HCT116 (cell line): Measurements from ENCODE around the gene ELN. TPM values are rescaled to one million over a fixed set of nuclear protein-coding genes. Genes with fewer than 3 reads are reported as not detected.
A peak's percentile ranks its signal among the peaks of the same experiment; 100 is the strongest.

Source experiments
- ATAC-seq: fragments of 200-7000 bp; cut with Tn5 transposase; 2 replicates; pipeline ENCODE4 v1.9.1; 2020; ENCODE audit warnings: mild to moderate bottlenecking, moderate library complexity
- BruUV-seq: library from RNA; stranded (reverse); fragments of 400-500 nt; replicated peaks from 2 replicates; lab custom pipeline; 2021; lab: Mats Ljungman, UMichigan
- CTCF ChIA-PET: fragments of 300-600 bp; sonication (Branson Sonifier 250); formaldehyde crosslinking; loops from one replicate; lab custom pipeline; 2021; ENCODE audit warnings: antibody characterized with exemption; lab: Charles Lee
- POLR2A ChIA-PET: fragments of 300-600, 350-600 bp; sonication (Branson Sonifier 250); formaldehyde crosslinking; loops from one replicate; lab custom pipeline; 2021; ENCODE audit warnings: antibody characterized with exemption; lab: Charles Lee
- RAD21 ChIA-PET, 2 experiments: fragments of 300-600 bp; sonication (Branson Sonifier 250); formaldehyde crosslinking; loops; one replicate each; lab custom pipeline; 2023; ENCODE audit warnings: low total read pairs in 2 of 2; ENCODE audit not compliant: uncharacterized antibody in 2 of 2, unreplicated experiment in 2 of 2, low non-redundant PET in 1 of 2; lab: Charles Lee
- DNase-seq: peaks from one replicate; pipeline ENCODE4 v3.0.0-alpha.2; 2010; ENCODE audit warnings: low read depth, low spot score
- H2AFZ ChIP-seq: fragments of 200-600 bp; shearing (Covaris generic), sonication (generic); 2 replicates; pipeline ENCODE4 v1.6.1; 2017; ENCODE audit warnings: low read depth, mixed run types, mixed read lengths, antibody characterized with exemption, low read length; ENCODE audit not compliant: poor library complexity, severe bottlenecking
- H3K27ac ChIP-seq: 2 replicates; pipeline ENCODE4 v1.5.1; 2012; ENCODE audit warnings: low read depth, low read length
- H3K27me3 ChIP-seq: fragments of 200-600 bp; sonication (generic); 2 replicates; pipeline ENCODE4 v1.6.1; 2016; ENCODE audit warnings: mixed run types, low read length, mixed read lengths; ENCODE audit not compliant: insufficient read depth
- H3K36me3 ChIP-seq, 2 experiments: fragments of 200-500 bp in 1 of 2; fragments of 200-600 bp in 1 of 2; sonication (Bioruptor generic) in 1 of 2; sonication (generic) in 1 of 2; 2 replicates each; pipeline versions ENCODE4 v1.5.1 to v1.6.1; 2014 to 2016; ENCODE audit warnings: low read length in 2 of 2, inconsistent platforms in 1 of 2, mixed read lengths in 1 of 2, mixed run types in 1 of 2; ENCODE audit not compliant: insufficient read depth in 2 of 2, control insufficient read depth in 1 of 2
- H3K4me1 ChIP-seq, 2 experiments: fragments of 200-600 bp in 1 of 2; sonication (generic) in 1 of 2; 2 replicates each; pipeline versions ENCODE4 v1.5.1 to v1.6.1; 2012 to 2017; ENCODE audit warnings: low read length in 2 of 2, inconsistent platforms in 1 of 2, mild to moderate bottlenecking in 1 of 2, mixed read lengths in 1 of 2, mixed run types in 1 of 2, moderate library complexity in 1 of 2; ENCODE audit not compliant: insufficient read depth in 2 of 2, control insufficient read depth in 1 of 2
- H3K4me2 ChIP-seq: fragments of 200-600 bp; sonication (generic); 2 replicates; pipeline ENCODE4 v1.6.1; 2017; ENCODE audit warnings: mixed run types, low read length, mixed read lengths
- H3K4me3 ChIP-seq, 2 experiments: fragments of 200-600 bp in 1 of 2; sonication (generic) in 1 of 2; replicated peaks in 1 of 2; 2 replicates each; pipeline ENCODE4 v1.5.1; 2011 to 2016; ENCODE audit warnings: low read length in 2 of 2, control low read depth in 1 of 2, low read depth in 1 of 2, mild to moderate bottlenecking in 1 of 2, mixed read lengths in 1 of 2, mixed run types in 1 of 2
- H3K79me2 ChIP-seq: fragments of 200-600 bp; sonication (generic); 2 replicates; pipeline ENCODE4 v1.6.1; 2017; ENCODE audit warnings: mild to moderate bottlenecking, mixed run types, low read length, moderate library complexity, mixed read lengths; ENCODE audit not compliant: insufficient read depth
- H3K9ac ChIP-seq: fragments of 200-600 bp; sonication (generic); 2 replicates; pipeline ENCODE4 v1.6.1; 2016; ENCODE audit warnings: low read length, mixed read lengths
- H3K9me2 ChIP-seq: fragments of 200-600 bp; sonication (generic), shearing (Covaris generic); 2 replicates; pipeline ENCODE4 v1.6.1; 2017; ENCODE audit warnings: mixed run types, mild to moderate bottlenecking, moderate library complexity; ENCODE audit not compliant: insufficient read depth
- H3K9me3 ChIP-seq, 2 experiments: fragments of 200-500 bp in 1 of 2; fragments of 200-600 bp in 1 of 2; sonication (Bioruptor generic) in 1 of 2; sonication (generic) in 1 of 2; 2 replicates each; pipeline ENCODE4 v1.6.1; 2014 to 2017; ENCODE audit warnings: low read length in 2 of 2, mixed read lengths in 2 of 2, inconsistent platforms in 1 of 2, low read depth in 1 of 2, mild to moderate bottlenecking in 1 of 2, mixed run types in 1 of 2, moderate library complexity in 1 of 2; ENCODE audit not compliant: control insufficient read depth in 1 of 2, insufficient read depth in 1 of 2
- H4K20me1 ChIP-seq: fragments of 200-600 bp; sonication (generic), shearing (Covaris generic); 2 replicates; pipeline ENCODE4 v1.6.1; 2017; ENCODE audit warnings: mixed run types, mild to moderate bottlenecking, moderate library complexity; ENCODE audit not compliant: insufficient read depth
- CBX3 ChIP-seq: IDR thresholded peaks from 2 replicates; pipeline ENCODE4 v1.6.1; 2012; ENCODE audit warnings: low read depth
- CEBPB ChIP-seq: IDR thresholded peaks from 2 replicates; pipeline ENCODE4 v1.6.1; 2012; ENCODE audit warnings: low read depth
- EGR1 ChIP-seq: IDR thresholded peaks from 2 replicates; pipeline ENCODE4 v1.6.1; 2012; ENCODE audit warnings: low read depth
- EZH2 ChIP-seq: fragments of 200-600 bp; sonication (generic); IDR thresholded peaks from 2 replicates; pipeline ENCODE4 v1.6.1; 2017; ENCODE audit warnings: antibody characterized with exemption, mixed run types
- JUND ChIP-seq: IDR thresholded peaks from 2 replicates; pipeline ENCODE4 v1.6.1; 2012
- POLR2AphosphoS5 ChIP-seq: IDR thresholded peaks from 2 replicates; pipeline ENCODE4 v1.6.1; 2011; ENCODE audit warnings: mild to moderate bottlenecking, low read depth, low read length, moderate library complexity
- RAD21 ChIP-seq: IDR thresholded peaks from 2 replicates; pipeline ENCODE4 v1.6.1; 2012; ENCODE audit warnings: low read depth, mild to moderate bottlenecking
- SP1 ChIP-seq: IDR thresholded peaks from 2 replicates; pipeline ENCODE4 v1.6.1; 2012; ENCODE audit warnings: low read depth
- SRF ChIP-seq: IDR thresholded peaks from 2 replicates; pipeline ENCODE4 v1.6.1; 2012; ENCODE audit warnings: low read depth
- YY1 ChIP-seq: IDR thresholded peaks from 2 replicates; pipeline ENCODE4 v1.6.1; 2011; ENCODE audit warnings: low read length, low read depth, moderate library complexity, mild to moderate bottlenecking; ENCODE audit not compliant: insufficient replicate concordance; ENCODE audit errors: extremely low read depth
- ZFX ChIP-seq: fragments of 450-650 bp; IDR thresholded peaks from 2 replicates; pipeline ENCODE4 v1.6.1; 2017
- ZNF274 ChIP-seq: fragments of 200-500 bp; sonication (Bioruptor generic); IDR thresholded peaks from 2 replicates; pipeline ENCODE4 v1.6.1; 2014; ENCODE audit warnings: mild to moderate bottlenecking, low read depth, low read length, inconsistent platforms
- intact Hi-C: fragments of 100-400 bp; cut with micrococcal nuclease; formaldehyde crosslinking; loops from 2 replicates; pipeline ENCODE4 v1.10.0; 2022
- total RNA-seq: library from RNA; stranded (reverse); gene quantifications from one replicate; pipeline ENCODE4 v1.2.1, GENCODE V29; 2021; ENCODE audit not compliant: unreplicated experiment
- TF ChIP-seq, protein P1 (sequence below): IDR thresholded peaks from 2 replicates; pipeline ENCODE4 v1.6.1; 2011; ENCODE audit warnings: mild to moderate bottlenecking, low read length, moderate library complexity; ENCODE audit not compliant: insufficient replicate concordance; ENCODE audit errors: extremely low read depth
- TF ChIP-seq, protein P2 (sequence below): IDR thresholded peaks from 2 replicates; pipeline ENCODE4 v1.6.1; 2012
- TF ChIP-seq, protein P3 (sequence below): IDR thresholded peaks from 2 replicates; pipeline ENCODE4 v1.6.1; 2012; ENCODE audit warnings: low read depth

The ELN gene
- total RNA-seq, 1 experiment from 2014 or later: 0.17 TPM

DNA sequence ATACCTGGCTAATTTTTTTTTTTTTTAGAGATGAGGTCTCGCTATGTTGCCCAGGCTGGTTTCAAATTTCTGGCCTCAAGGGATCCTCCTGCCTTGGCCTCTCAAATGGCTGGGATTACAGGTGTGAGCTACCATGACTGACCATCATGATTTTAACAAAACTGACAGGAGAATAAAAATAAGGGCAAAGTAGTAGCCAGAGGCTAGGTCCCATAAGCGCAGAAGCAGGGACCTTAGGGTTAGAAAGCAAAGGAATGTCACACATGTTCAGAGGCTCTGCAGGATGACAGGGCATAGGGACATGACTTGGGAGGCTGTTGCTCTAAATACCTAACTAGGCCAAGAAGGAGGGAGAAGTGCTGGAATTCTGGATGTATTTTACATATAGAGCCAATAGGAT is 50.5 kb downstream of the ELN start:
- RAD21 ChIA-PET: no interaction called here
- no peak overlapping the region for H3K4me3 ChIP-seq
- no peak for ATAC-seq
- no peaks in the 10 kb centered on the region for H3K36me3 ChIP-seq
- no peaks in the 10 kb centered on the region for H3K9me2 ChIP-seq
- H3K9ac ChIP-seq: peak overlapping the region; percentile 13
- H4K20me1 ChIP-seq: no peaks in the 10 kb centered on the region
- H2AFZ ChIP-seq: no peak overlapping the region
- TF ChIP-seq CEBPB: no peak
- no peak for TF ChIP-seq EGR1
- no peak for TF ChIP-seq CBX3
- TF ChIP-seq, all 23 proteins: peak for 0
- ChIA-PET CTCF (interaction anchor here (0.9 to 1.5 kb wide), 5 partner anchors 9 to 323 kb away, joined by 3 to 6 read pairs (median 5); no protein-coding TSS in a partner anchor), POLR2A (interaction anchor here (1.5 kb wide), 1 partner anchor 96 kb away, joined by 5 read pairs; the partner anchor contains the start of gene EIF4H)
- H3K9me3 ChIP-seq: no peaks in the 10 kb centered on the region
- no TSS peak for BruUV-seq
- H3K27ac ChIP-seq: peak overlapping the region; percentile 73
- no peak for DNase-seq
- peaks cover 31 to 38% of the 10 kb centered on the region in 2 experiments for H3K4me1 ChIP-seq
- H3K4me2 ChIP-seq: peak overlapping the region; percentile 54
- H3K79me2 ChIP-seq: no peaks in the 10 kb centered on the region
- no peaks in the 10 kb centered on the region for H3K27me3 ChIP-seq
- intact Hi-C loops: no loop called here

DNA sequence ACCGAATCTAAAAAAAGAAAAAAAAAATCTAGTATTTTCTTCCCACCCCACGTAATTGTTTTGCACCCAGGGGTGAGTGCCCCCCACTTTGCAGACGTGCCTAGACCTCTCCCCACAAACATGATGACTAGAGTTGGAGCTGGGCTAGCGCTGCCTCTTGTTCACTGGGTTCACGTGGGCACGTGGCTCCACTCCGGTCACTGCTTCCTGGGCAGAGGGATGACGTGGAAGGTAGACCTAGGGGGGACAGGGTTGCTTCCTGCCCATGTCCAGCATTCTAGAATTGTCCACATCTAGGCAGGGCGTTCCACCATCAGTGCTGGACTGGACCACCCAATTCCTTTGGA is 54.8 kb downstream of the ELN start:
- ATAC-seq (no peak), DNase-seq (no peak)
- peak overlapping the region; percentile 43; the same call in 1 of the 2 replicates for H3K9ac ChIP-seq
- H3K4me2 ChIP-seq: peak overlapping the region; percentile 76
- H2AFZ ChIP-seq: no peak overlapping the region
- peak overlapping the region; percentile 53; the same call in 1 of the 2 replicates for H3K27ac ChIP-seq
- H3K9me3 ChIP-seq: no peaks in the 10 kb centered on the region
- H3K4me1 ChIP-seq: peaks cover 36 to 48% of the 10 kb centered on the region in 2 experiments
- TF ChIP-seq EGR1 (no peak), ZNF274 (no peak), SRF (no peak), SP1 (no peak), CBX3 (no peak), EZH2 (no peak), ZFX (no peak), POLR2AphosphoS5 (no peak), JUND (no peak), YY1 (no peak), RAD21 (no peak)
- TF ChIP-seq, protein P1, sequence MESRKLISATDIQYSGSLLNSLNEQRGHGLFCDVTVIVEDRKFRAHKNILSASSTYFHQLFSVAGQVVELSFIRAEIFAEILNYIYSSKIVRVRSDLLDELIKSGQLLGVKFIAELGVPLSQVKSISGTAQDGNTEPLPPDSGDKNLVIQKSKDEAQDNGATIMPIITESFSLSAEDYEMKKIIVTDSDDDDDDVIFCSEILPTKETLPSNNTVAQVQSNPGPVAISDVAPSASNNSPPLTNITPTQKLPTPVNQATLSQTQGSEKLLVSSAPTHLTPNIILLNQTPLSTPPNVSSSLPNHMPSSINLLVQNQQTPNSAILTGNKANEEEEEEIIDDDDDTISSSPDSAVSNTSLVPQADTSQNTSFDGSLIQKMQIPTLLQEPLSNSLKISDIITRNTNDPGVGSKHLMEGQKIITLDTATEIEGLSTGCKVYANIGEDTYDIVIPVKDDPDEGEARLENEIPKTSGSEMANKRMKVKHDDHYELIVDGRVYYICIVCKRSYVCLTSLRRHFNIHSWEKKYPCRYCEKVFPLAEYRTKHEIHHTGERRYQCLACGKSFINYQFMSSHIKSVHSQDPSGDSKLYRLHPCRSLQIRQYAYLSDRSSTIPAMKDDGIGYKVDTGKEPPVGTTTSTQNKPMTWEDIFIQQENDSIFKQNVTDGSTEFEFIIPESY: no peak
- TF ChIP-seq, protein P2, sequence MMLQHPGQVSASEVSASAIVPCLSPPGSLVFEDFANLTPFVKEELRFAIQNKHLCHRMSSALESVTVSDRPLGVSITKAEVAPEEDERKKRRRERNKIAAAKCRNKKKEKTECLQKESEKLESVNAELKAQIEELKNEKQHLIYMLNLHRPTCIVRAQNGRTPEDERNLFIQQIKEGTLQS: no peak
- TF ChIP-seq, protein P3, sequence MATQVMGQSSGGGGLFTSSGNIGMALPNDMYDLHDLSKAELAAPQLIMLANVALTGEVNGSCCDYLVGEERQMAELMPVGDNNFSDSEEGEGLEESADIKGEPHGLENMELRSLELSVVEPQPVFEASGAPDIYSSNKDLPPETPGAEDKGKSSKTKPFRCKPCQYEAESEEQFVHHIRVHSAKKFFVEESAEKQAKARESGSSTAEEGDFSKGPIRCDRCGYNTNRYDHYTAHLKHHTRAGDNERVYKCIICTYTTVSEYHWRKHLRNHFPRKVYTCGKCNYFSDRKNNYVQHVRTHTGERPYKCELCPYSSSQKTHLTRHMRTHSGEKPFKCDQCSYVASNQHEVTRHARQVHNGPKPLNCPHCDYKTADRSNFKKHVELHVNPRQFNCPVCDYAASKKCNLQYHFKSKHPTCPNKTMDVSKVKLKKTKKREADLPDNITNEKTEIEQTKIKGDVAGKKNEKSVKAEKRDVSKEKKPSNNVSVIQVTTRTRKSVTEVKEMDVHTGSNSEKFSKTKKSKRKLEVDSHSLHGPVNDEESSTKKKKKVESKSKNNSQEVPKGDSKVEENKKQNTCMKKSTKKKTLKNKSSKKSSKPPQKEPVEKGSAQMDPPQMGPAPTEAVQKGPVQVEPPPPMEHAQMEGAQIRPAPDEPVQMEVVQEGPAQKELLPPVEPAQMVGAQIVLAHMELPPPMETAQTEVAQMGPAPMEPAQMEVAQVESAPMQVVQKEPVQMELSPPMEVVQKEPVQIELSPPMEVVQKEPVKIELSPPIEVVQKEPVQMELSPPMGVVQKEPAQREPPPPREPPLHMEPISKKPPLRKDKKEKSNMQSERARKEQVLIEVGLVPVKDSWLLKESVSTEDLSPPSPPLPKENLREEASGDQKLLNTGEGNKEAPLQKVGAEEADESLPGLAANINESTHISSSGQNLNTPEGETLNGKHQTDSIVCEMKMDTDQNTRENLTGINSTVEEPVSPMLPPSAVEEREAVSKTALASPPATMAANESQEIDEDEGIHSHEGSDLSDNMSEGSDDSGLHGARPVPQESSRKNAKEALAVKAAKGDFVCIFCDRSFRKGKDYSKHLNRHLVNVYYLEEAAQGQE: no peak
- BruUV-seq: no TSS peak
- intact Hi-C loops: no loop called here
- RAD21 ChIA-PET: no interaction called here
- POLR2A ChIA-PET: no interaction called here
- no peaks in the 10 kb centered on the region for H3K27me3 ChIP-seq
- H3K79me2 ChIP-seq: peaks cover 22% of the 10 kb centered on the region; the same call in 1 of the 2 replicates
- no peaks in the 10 kb centered on the region for H3K9me2 ChIP-seq
- CTCF ChIA-PET: interaction anchor here (1.1 to 1.5 kb wide), 2 partner anchors 118 to 123 kb away, joined by 3 read pairs; no protein-coding TSS in a partner anchor
- H3K36me3 ChIP-seq: peaks cover 0 to 4% of the 10 kb centered on the region in 2 experiments; a peak in 1 of 4 replicates
- no peaks in the 10 kb centered on the region for H4K20me1 ChIP-seq
- no peak overlapping the region for H3K4me3 ChIP-seq
